ENCODE results near the gene EYA2. TPM values are rescaled to one million over a fixed set of nuclear protein-coding genes. Genes with fewer than 3 reads are reported as not detected.

EYA2 gene
- total RNA-seq, 1 donor from 2014 or later: 0.62 TPM

GRCh38 chr20:47093320-47093966, 198.8 kb downstream of the EYA2 start:
- ChIA-PET CTCF (no interaction called here), POLR2A (no interaction called here)
- no peak for ATAC-seq (ENCODE audit: low read depth)
- Mint-ChIP-seq H3K27me3 (peaks cover 20% of the 10 kb centered on the region), H3K27ac (no peak overlapping the region), H3K9me3 (peaks cover 12% of the 10 kb centered on the region), H3K36me3 (ENCODE audit: low read depth) (no peaks in the 10 kb centered on the region), H3K4me1 (no peaks in the 10 kb centered on the region), H3K4me3 (no peak overlapping the region)
- TF ChIP-seq, protein P1, sequence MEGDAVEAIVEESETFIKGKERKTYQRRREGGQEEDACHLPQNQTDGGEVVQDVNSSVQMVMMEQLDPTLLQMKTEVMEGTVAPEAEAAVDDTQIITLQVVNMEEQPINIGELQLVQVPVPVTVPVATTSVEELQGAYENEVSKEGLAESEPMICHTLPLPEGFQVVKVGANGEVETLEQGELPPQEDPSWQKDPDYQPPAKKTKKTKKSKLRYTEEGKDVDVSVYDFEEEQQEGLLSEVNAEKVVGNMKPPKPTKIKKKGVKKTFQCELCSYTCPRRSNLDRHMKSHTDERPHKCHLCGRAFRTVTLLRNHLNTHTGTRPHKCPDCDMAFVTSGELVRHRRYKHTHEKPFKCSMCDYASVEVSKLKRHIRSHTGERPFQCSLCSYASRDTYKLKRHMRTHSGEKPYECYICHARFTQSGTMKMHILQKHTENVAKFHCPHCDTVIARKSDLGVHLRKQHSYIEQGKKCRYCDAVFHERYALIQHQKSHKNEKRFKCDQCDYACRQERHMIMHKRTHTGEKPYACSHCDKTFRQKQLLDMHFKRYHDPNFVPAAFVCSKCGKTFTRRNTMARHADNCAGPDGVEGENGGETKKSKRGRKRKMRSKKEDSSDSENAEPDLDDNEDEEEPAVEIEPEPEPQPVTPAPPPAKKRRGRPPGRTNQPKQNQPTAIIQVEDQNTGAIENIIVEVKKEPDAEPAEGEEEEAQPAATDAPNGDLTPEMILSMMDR (IDR thresholded peaks at IDR 0.05): no peak
- intact Hi-C loops (cut with micrococcal nuclease): no loop called here
- no peak for DNase-seq

DNA sequence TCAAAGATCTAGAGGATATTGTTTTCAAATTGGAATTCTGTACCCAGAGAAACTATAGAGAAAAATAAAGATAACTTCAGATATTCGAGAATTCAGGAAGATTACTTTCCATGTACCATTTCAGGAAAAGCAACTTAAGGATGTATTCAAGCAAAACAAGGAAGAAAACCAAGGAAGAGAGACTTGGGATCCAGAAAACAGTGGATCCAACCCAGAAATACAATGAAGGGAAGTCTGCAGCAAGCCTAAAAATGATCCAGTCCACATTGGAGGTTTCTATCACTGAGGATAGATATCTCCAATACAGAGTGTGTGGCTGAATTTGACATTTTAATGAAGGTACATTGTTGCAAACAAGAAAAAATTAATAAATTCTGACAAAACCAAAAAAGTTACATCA, 201.0 kb downstream of the EYA2 start:
- H3K4me1 Mint-ChIP-seq: no peaks in the 10 kb centered on the region
- intact Hi-C loops (cut with micrococcal nuclease): no loop called here
- ChIA-PET POLR2A (no interaction called here), CTCF (no interaction called here)
- DNase-seq: no peak
- H3K27me3 Mint-ChIP-seq: peaks cover 13% of the 10 kb centered on the region
- no peak overlapping the region for H3K4me3 Mint-ChIP-seq
- H3K9me3 Mint-ChIP-seq: peaks cover 12% of the 10 kb centered on the region
- no peak overlapping the region for H3K27ac Mint-ChIP-seq
- H3K36me3 Mint-ChIP-seq (ENCODE audit: low read depth): no peaks in the 10 kb centered on the region
- TF ChIP-seq, protein P1 (IDR thresholded peaks at IDR 0.05): no peak
- ATAC-seq (ENCODE audit: low read depth): no peak

DNA sequence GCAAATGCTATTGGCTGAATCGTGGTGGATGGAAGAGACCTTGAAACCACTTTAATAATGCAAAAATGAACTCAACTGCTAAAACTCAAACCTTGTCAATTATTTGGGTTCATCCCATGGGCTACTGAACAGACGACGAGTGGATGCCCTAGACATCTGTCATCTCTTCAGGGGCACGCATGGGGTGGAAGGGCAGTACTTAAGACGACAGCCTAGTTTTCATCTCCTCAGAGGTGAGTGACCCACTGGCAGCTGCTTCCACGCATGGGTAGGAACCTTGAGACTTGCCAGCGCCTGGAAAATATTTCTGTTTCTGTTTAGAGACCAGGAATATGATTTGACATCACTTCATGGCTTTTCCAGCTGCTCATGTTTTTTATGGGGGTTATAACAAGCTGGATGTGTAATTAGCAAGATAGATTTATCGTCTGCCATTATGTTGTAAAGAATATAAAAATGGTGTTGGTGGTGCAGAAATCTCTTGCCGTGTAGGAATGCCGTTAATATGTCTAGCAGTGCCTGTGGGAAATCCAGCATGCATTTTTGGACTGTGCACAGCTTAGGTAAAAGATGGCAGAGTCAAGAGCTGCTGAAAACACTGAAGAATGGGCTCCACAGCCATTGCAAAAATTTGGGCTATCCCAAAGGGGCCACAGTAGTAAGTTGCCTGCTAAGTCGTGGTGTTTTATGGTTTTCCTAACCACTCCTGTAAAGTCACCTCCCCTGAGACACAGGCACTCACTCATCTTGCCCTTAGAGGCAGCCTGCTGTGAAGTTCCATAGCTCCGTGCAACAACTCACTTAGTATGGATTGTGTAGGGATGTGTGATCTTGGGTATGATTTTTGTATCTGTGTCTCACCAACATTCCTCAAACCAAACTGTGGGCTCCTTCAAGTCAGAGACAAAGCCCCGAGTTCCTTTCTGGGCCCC, 203.3 kb downstream of the EYA2 start:
- CTCF ChIA-PET: interaction anchor here (0.6 kb wide), 1 partner anchor 38 kb away, joined by 3 read pairs; no protein-coding TSS in a partner anchor
- TF ChIP-seq, protein P1 (IDR thresholded peaks at IDR 0.05): no peak
- intact Hi-C loops (cut with micrococcal nuclease): no loop called here
- H3K36me3 Mint-ChIP-seq (ENCODE audit: low read depth): no peaks in the 10 kb centered on the region
- POLR2A ChIA-PET: no interaction called here
- H3K27ac Mint-ChIP-seq: no peak overlapping the region
- H3K4me1 Mint-ChIP-seq: no peaks in the 10 kb centered on the region
- no peak overlapping the region for H3K4me3 Mint-ChIP-seq
- H3K9me3 Mint-ChIP-seq: peaks cover 12% of the 10 kb centered on the region
- H3K27me3 Mint-ChIP-seq: peaks cover 9% of the 10 kb centered on the region
- DNase-seq (no peak), ATAC-seq (ENCODE audit: low read depth) (no peak)

- TF ChIP-seq, protein P1 (IDR thresholded peaks at IDR 0.05): no peak
- DNase-seq (no peak), ATAC-seq (ENCODE audit: low read depth) (no peak)
- H3K4me3 Mint-ChIP-seq: no peak overlapping the region
- no peaks in the 10 kb centered on the region for H3K4me1 Mint-ChIP-seq
- peaks cover 17% of the 10 kb centered on the region for H3K9me3 Mint-ChIP-seq
- H3K27ac Mint-ChIP-seq: no peak overlapping the region
- ChIA-PET POLR2A (no interaction called here), CTCF (no interaction called here)
- peaks cover 9% of the 10 kb centered on the region for H3K27me3 Mint-ChIP-seq
- no peaks in the 10 kb centered on the region for H3K36me3 Mint-ChIP-seq (ENCODE audit: low read depth)
- intact Hi-C loops (cut with micrococcal nuclease): no loop called here
Observed at GRCh38 chr20:47099093-47099492, 204.4 kb downstream of the EYA2 start.

DNA sequence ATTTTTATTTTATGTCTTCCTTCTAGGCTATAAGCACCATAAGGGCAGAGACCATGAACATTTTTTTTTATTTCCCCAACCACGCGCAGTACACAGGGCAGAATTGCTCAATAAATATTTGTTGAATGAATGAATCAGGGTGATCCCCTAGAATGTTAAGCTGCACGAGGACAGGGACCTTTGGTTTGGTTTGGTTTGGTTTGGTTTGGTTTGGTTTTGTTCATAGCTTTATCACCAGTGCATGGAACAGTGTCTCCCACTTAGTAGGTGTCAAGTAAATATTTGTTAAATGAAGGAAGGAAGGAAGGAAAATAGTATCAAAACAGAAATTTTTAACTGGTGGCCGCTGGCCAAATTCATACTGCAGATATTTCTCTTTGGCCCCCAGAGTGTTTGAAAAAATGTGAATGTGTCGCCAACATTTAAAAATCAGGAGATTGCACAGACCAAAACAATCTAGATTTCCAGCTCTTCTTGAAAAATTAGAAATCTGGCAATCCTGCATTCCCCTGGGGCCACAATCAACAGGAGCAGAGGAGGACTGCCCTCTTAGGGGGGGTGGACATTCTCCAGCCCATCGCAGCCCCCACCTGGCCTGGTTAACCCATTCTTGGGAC, 205.3 kb downstream of the EYA2 start:
- Mint-ChIP-seq H3K27ac (no peak overlapping the region), H3K27me3 (peaks cover 10% of the 10 kb centered on the region), H3K36me3 (ENCODE audit: low read depth) (no peaks in the 10 kb centered on the region), H3K9me3 (peaks cover 17% of the 10 kb centered on the region), H3K4me3 (no peak overlapping the region), H3K4me1 (no peaks in the 10 kb centered on the region)
- TF ChIP-seq, protein P1 (IDR thresholded peaks at IDR 0.05): no peak
- intact Hi-C loops (cut with micrococcal nuclease): no loop called here
- ATAC-seq (ENCODE audit: low read depth) (no peak), DNase-seq (no peak)
- ChIA-PET CTCF (no interaction called here), POLR2A (no interaction called here)
